ENCODE results near the gene ERC2.

The ERC2 gene

DNA sequence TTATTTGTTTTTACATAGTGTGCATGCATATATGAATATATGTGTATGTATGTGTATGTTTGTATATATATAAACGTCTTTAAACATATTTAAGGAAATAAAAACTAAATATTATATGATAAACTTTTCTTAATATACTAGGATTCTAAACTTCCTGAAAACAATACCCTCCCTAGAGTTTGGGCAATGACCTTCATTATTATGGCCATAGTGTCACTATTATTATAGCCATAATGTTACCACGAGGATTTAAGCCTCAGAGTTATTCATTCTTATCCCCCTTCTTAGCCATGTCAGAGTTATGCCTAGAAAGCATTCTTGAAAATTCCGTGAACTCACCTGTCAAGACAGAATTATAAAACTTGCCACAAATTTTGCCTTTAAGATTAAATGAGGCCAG lies 335.5 kb downstream of the ERC2 start:
- TF ChIP-seq, protein P1, sequence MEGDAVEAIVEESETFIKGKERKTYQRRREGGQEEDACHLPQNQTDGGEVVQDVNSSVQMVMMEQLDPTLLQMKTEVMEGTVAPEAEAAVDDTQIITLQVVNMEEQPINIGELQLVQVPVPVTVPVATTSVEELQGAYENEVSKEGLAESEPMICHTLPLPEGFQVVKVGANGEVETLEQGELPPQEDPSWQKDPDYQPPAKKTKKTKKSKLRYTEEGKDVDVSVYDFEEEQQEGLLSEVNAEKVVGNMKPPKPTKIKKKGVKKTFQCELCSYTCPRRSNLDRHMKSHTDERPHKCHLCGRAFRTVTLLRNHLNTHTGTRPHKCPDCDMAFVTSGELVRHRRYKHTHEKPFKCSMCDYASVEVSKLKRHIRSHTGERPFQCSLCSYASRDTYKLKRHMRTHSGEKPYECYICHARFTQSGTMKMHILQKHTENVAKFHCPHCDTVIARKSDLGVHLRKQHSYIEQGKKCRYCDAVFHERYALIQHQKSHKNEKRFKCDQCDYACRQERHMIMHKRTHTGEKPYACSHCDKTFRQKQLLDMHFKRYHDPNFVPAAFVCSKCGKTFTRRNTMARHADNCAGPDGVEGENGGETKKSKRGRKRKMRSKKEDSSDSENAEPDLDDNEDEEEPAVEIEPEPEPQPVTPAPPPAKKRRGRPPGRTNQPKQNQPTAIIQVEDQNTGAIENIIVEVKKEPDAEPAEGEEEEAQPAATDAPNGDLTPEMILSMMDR (IDR thresholded peaks at IDR 0.05; ENCODE audit: low read depth, low read length, missing control alignments), result no peak
- H3K4me3 ChIP-seq (ENCODE audit: low read depth, low read length), result no peak overlapping the region
- no peak for DNase-seq (ENCODE audit: low read depth)
- in situ Hi-C loops (cut with HindIII; ENCODE audit: low sequenced_read_pairs), result no loop called here

DNA sequence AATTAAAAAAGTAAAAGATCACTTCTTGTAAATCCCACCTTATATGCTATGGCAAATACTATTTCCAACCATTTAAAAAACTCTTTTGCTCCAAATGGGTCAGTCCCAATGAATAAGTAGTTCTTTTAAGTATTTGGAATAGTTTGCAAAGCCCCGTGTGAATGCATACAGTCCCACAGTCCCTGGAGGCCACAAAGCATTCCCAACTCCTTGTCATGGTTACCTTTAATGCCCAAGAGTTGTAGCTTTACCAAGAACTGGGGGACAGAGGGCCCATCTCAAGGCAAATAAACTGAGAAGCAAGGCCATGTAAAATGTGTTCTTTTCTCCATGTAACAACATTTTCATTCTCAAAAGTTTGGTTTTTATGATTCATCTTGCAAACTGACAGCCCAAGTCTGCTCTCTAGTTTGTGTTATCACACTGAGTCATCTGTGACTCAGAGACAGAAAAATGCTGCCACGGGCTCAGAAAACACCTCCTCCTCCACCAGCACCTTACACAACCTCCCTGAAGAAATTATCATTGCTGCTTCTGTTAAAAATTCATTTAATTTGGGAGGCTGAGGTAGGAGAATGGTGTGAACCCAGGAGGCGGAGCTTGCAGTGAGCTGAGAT lies 336.2 kb downstream of the ERC2 start:
- H3K4me3 ChIP-seq (ENCODE audit: low read depth, low read length), result no peak overlapping the region
- in situ Hi-C loops (cut with HindIII; ENCODE audit: low sequenced_read_pairs), result no loop called here
- peak; percentile 86 for DNase-seq (ENCODE audit: low read depth)
- TF ChIP-seq, protein P1 (IDR thresholded peaks at IDR 0.05; ENCODE audit: low read depth, low read length, missing control alignments), result no peak

DNA sequence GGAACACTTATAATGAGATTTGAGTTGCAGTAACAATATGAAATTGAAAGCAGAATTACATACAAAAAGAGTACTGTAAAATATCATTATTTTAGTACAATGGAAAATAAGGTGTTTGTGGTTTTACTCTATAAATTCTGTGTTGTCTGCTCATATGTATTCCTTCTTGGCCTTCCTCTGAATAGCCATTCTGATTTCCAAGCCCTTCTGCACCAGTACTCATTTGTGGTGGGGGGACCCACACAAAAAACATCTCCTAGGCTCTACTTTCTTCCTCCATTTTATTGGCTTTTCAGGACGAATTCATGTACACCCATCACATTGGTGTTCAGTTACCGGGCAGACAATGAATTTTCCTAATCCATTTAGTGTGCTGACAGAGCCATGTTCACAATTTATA lies 338.2 kb downstream of the ERC2 start:
- H3K4me3 ChIP-seq (ENCODE audit: low read depth, low read length), result no peak overlapping the region
- TF ChIP-seq, protein P1 (IDR thresholded peaks at IDR 0.05; ENCODE audit: low read depth, low read length, missing control alignments), result no peak
- no peak for DNase-seq (ENCODE audit: low read depth)
- in situ Hi-C loops (cut with HindIII; ENCODE audit: low sequenced_read_pairs), result no loop called here

DNA sequence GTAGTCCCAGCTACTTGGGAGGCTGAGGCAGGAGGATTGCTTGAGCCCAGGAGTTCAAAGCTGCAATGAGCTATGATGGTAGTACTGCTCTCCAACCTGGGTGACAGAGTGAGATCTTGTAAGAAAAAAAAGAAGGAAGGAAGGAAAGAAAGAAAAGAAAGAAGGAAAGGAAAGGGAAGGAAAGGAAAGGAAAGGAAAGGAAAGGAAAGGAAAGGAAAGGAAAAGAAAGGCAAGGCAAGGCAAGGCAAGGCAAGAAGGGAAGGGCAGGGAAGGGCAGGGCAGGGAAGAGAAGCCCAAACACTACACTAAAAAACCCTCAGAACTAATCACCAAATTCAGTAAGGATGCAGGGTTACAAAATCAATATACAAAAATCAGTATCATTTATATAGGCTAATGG lies 341.6 kb downstream of the ERC2 start:
- no peak for DNase-seq (ENCODE audit: low read depth)
- in situ Hi-C loops (cut with HindIII; ENCODE audit: low sequenced_read_pairs), result no loop called here
- TF ChIP-seq, protein P1 (IDR thresholded peaks at IDR 0.05; ENCODE audit: low read depth, low read length, missing control alignments), result no peak
- no peak overlapping the region for H3K4me3 ChIP-seq (ENCODE audit: low read depth, low read length)

DNA sequence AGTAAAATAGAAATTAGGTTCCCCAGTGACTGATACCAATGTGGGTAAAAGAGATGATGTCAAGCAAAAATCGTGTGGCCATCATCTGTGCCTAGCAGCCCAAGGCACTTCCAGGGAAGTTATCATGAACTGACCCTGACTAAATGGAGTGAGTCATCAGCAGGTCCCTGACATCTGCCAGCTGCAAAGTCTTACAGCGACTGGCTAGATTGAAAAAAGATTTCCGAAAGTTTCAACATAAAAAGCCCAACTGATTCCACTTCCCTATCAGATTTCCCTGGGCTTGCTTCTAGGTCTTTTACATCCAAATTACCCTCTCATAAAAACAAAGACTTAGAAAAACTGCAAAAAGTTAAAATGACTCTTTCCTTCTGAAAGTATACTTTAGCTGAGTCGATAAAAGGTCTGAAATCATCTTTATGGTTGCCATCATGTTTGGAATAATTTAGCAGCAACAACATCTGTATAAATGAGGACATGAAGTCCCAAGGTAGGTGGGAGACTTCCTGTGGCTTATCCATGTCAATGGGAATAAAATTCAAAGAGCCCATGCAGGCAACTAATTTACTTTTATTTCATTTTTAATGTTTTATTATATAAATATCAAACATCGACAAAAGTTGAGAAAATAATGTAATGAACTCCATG lies 342.8 kb downstream of the ERC2 start:
- TF ChIP-seq, protein P1 (IDR thresholded peaks at IDR 0.05; ENCODE audit: low read depth, low read length, missing control alignments), result no peak
- in situ Hi-C loops (cut with HindIII; ENCODE audit: low sequenced_read_pairs), result no loop called here
- no peak overlapping the region for H3K4me3 ChIP-seq (ENCODE audit: low read depth, low read length)
- DNase-seq (ENCODE audit: low read depth), result no peak

DNA sequence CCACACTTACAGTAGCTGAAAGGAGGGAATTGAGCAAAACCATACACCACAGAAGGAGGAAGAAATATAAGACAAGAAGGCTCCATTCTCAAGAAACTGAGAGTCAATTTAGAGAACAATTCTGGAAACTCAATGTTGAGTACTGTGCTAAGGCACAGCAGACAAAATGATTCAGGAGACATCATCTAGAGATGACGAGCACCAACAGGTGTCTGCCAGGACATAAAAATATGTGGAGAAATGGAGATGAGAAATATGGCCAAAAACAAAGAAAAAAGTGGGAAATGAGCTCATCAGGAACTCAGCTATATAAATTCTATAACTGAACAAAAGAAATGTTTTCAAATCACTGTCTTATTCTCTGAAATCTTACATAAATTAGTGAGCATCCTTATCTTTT lies 343.7 kb downstream of the ERC2 start:
- in situ Hi-C loops (cut with HindIII; ENCODE audit: low sequenced_read_pairs), result no loop called here
- no peak for DNase-seq (ENCODE audit: low read depth)
- no peak overlapping the region for H3K4me3 ChIP-seq (ENCODE audit: low read depth, low read length)
- TF ChIP-seq, protein P1 (IDR thresholded peaks at IDR 0.05; ENCODE audit: low read depth, low read length, missing control alignments), result no peak

All from astrocyte of the cerebellum (primary cell).